ENCODE results near the gene DCC. TPM values are rescaled to one million over a fixed set of nuclear protein-coding genes. Genes with fewer than 3 reads are reported as not detected.

DCC gene
- total RNA-seq, 1 experiment from 2014 or later = 0.72 TPM

DNA sequence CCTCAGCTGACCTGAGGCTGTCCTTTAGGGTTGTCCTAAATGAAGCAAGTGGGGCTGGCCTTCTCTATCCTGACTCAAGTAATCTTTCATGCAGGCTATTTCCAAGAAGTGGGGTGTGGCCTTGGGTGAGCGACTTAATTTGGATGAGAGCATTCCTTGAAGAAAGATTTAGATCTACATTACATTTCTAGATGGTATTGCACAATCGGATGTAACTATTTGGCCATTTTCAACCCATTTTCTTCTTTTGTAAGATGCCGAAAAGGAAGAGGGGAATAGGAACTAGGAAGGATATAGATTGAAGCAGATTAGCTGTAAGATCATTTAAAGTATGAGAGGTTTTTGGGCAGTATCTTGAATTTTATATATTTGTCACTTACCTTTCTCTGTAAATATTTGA, 1138.2 kb downstream of the DCC start (continued):
- TF ChIP-seq, protein P1, sequence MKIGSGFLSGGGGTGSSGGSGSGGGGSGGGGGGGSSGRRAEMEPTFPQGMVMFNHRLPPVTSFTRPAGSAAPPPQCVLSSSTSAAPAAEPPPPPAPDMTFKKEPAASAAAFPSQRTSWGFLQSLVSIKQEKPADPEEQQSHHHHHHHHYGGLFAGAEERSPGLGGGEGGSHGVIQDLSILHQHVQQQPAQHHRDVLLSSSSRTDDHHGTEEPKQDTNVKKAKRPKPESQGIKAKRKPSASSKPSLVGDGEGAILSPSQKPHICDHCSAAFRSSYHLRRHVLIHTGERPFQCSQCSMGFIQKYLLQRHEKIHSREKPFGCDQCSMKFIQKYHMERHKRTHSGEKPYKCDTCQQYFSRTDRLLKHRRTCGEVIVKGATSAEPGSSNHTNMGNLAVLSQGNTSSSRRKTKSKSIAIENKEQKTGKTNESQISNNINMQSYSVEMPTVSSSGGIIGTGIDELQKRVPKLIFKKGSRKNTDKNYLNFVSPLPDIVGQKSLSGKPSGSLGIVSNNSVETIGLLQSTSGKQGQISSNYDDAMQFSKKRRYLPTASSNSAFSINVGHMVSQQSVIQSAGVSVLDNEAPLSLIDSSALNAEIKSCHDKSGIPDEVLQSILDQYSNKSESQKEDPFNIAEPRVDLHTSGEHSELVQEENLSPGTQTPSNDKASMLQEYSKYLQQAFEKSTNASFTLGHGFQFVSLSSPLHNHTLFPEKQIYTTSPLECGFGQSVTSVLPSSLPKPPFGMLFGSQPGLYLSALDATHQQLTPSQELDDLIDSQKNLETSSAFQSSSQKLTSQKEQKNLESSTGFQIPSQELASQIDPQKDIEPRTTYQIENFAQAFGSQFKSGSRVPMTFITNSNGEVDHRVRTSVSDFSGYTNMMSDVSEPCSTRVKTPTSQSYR (CRISPR knock-in tag; IDR thresholded peaks at IDR 0.05) = no peak
- TF ChIP-seq, protein P2, sequence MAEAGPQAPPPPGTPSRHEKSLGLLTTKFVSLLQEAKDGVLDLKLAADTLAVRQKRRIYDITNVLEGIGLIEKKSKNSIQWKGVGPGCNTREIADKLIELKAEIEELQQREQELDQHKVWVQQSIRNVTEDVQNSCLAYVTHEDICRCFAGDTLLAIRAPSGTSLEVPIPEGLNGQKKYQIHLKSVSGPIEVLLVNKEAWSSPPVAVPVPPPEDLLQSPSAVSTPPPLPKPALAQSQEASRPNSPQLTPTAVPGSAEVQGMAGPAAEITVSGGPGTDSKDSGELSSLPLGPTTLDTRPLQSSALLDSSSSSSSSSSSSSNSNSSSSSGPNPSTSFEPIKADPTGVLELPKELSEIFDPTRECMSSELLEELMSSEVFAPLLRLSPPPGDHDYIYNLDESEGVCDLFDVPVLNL (CRISPR knock-in tag; IDR thresholded peaks at IDR 0.05; ENCODE audit: borderline replicate concordance, low read depth) = no peak
- TF ChIP-seq, protein P3, sequence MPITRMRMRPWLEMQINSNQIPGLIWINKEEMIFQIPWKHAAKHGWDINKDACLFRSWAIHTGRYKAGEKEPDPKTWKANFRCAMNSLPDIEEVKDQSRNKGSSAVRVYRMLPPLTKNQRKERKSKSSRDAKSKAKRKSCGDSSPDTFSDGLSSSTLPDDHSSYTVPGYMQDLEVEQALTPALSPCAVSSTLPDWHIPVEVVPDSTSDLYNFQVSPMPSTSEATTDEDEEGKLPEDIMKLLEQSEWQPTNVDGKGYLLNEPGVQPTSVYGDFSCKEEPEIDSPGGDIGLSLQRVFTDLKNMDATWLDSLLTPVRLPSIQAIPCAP (CRISPR knock-in tag; IDR thresholded peaks at IDR 0.05) = no peak
- TF ChIP-seq, protein P4, sequence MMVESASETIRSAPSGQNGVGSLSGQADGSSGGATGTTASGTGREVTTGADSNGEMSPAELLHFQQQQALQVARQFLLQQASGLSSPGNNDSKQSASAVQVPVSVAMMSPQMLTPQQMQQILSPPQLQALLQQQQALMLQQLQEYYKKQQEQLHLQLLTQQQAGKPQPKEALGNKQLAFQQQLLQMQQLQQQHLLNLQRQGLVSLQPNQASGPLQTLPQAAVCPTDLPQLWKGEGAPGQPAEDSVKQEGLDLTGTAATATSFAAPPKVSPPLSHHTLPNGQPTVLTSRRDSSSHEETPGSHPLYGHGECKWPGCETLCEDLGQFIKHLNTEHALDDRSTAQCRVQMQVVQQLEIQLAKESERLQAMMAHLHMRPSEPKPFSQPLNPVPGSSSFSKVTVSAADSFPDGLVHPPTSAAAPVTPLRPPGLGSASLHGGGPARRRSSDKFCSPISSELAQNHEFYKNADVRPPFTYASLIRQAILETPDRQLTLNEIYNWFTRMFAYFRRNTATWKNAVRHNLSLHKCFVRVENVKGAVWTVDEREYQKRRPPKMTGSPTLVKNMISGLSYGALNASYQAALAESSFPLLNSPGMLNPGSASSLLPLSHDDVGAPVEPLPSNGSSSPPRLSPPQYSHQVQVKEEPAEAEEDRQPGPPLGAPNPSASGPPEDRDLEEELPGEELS (CRISPR knock-in tag; IDR thresholded peaks at IDR 0.05) = no peak
- TF ChIP-seq ATF1 (CRISPR knock-in tag; IDR thresholded peaks at IDR 0.05) = no peak
- TF ChIP-seq, protein P5, sequence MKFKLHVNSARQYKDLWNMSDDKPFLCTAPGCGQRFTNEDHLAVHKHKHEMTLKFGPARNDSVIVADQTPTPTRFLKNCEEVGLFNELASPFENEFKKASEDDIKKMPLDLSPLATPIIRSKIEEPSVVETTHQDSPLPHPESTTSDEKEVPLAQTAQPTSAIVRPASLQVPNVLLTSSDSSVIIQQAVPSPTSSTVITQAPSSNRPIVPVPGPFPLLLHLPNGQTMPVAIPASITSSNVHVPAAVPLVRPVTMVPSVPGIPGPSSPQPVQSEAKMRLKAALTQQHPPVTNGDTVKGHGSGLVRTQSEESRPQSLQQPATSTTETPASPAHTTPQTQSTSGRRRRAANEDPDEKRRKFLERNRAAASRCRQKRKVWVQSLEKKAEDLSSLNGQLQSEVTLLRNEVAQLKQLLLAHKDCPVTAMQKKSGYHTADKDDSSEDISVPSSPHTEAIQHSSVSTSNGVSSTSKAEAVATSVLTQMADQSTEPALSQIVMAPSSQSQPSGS (CRISPR knock-in tag; IDR thresholded peaks at IDR 0.05; ENCODE audit: borderline replicate concordance, low read depth) = no peak

DNA sequence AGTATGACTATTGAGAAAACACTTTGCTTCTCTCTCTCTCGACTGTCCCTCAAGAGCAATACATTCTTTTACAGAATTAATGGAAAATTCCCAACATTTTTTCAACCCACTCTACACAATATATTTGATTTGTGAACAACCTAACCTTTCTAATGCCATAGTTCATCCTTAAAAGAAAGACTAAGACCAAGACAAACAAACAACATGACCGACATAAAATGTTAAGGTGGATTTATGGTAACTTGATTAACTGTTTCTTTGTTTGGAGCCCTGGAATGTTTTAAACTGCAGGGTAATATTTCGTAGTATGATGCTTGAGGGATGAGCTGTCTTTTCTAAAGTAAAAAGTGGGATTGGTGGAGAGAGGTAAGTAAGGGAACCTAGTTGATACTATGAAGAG, 1146.3 kb downstream of the DCC start:
- no peak overlapping the region for H3K27ac Mint-ChIP-seq
- no peak overlapping the region for H3K4me3 Mint-ChIP-seq
- H3K36me3 Mint-ChIP-seq = no peaks in the 10 kb centered on the region
- TF ChIP-seq ETV6 (CRISPR knock-in tag; IDR thresholded peaks at IDR 0.05) (no peak), SMAD4 (CRISPR knock-in tag; IDR thresholded peaks at IDR 0.05) (no peak), CREB1 (CRISPR knock-in tag; IDR thresholded peaks at IDR 0.05) (no peak), ZNF219 (CRISPR knock-in tag; IDR thresholded peaks at IDR 0.05; ENCODE audit: borderline replicate concordance) (no peak)
- TF ChIP-seq, protein P6, sequence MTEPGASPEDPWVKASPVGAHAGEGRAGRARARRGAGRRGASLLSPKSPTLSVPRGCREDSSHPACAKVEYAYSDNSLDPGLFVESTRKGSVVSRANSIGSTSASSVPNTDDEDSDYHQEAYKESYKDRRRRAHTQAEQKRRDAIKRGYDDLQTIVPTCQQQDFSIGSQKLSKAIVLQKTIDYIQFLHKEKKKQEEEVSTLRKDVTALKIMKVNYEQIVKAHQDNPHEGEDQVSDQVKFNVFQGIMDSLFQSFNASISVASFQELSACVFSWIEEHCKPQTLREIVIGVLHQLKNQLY (CRISPR knock-in tag; IDR thresholded peaks at IDR 0.05) = no peak
- TF ChIP-seq, protein P7, sequence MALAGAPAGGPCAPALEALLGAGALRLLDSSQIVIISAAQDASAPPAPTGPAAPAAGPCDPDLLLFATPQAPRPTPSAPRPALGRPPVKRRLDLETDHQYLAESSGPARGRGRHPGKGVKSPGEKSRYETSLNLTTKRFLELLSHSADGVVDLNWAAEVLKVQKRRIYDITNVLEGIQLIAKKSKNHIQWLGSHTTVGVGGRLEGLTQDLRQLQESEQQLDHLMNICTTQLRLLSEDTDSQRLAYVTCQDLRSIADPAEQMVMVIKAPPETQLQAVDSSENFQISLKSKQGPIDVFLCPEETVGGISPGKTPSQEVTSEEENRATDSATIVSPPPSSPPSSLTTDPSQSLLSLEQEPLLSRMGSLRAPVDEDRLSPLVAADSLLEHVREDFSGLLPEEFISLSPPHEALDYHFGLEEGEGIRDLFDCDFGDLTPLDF (CRISPR knock-in tag; IDR thresholded peaks at IDR 0.05) = no peak
- TF ChIP-seq, protein P8, sequence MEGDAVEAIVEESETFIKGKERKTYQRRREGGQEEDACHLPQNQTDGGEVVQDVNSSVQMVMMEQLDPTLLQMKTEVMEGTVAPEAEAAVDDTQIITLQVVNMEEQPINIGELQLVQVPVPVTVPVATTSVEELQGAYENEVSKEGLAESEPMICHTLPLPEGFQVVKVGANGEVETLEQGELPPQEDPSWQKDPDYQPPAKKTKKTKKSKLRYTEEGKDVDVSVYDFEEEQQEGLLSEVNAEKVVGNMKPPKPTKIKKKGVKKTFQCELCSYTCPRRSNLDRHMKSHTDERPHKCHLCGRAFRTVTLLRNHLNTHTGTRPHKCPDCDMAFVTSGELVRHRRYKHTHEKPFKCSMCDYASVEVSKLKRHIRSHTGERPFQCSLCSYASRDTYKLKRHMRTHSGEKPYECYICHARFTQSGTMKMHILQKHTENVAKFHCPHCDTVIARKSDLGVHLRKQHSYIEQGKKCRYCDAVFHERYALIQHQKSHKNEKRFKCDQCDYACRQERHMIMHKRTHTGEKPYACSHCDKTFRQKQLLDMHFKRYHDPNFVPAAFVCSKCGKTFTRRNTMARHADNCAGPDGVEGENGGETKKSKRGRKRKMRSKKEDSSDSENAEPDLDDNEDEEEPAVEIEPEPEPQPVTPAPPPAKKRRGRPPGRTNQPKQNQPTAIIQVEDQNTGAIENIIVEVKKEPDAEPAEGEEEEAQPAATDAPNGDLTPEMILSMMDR (IDR thresholded peaks at IDR 0.05) = no peak
- no peak for DNase-seq (ENCODE audit: low spot score)
- CTCF ChIA-PET = no interaction called here
- H3K27me3 Mint-ChIP-seq (ENCODE audit: low read depth) = no peaks in the 10 kb centered on the region
- POLR2A ChIA-PET = no interaction called here
- no peaks in the 10 kb centered on the region for H3K9me3 Mint-ChIP-seq
- ATAC-seq = no peak
- H3K4me1 Mint-ChIP-seq = peaks cover 4% of the 10 kb centered on the region
